A673 (cell line): ENCODE results near the gene MOB3C. TPM values are rescaled to one million over a fixed set of nuclear protein-coding genes. Genes with fewer than 3 reads are reported as not detected.

Source experiments
- BruUV-seq: library from RNA; stranded (reverse); fragments of 400-500 nt; replicated peaks from 2 replicates; lab custom pipeline; 2021; lab: Mats Ljungman, UMichigan
- CTCF ChIA-PET: fragments of 300-600 bp; sonication (Branson Sonifier 250); formaldehyde crosslinking; loops from one replicate; lab custom pipeline; 2022; ENCODE audit warnings: antibody characterized with exemption; lab: Charles Lee
- POLR2A ChIA-PET: fragments of 300-600 bp; sonication (Branson Sonifier 250); formaldehyde crosslinking; loops from one replicate; lab custom pipeline; 2022; ENCODE audit warnings: antibody characterized with exemption; ENCODE audit not compliant: low non-redundant PET; lab: Charles Lee
- DNase-seq: peaks from one replicate; pipeline ENCODE4 v3.0.0-alpha.2; 2015; ENCODE audit warnings: low spot score
- H3K27ac ChIP-seq: fragments of 200-600 bp; sonication (generic); 2 replicates; pipeline ENCODE4 v1.5.1; 2016; ENCODE audit warnings: mixed run types, low read depth, mild to moderate bottlenecking, mixed read lengths, antibody characterized with exemption, low read length; ENCODE audit not compliant: poor library complexity, severe bottlenecking
- H3K27me3 ChIP-seq: fragments of 200-600 bp; sonication (generic); replicated peaks from 2 replicates; pipeline ENCODE4 v1.6.1; 2017; ENCODE audit warnings: mixed run types, low read depth, mild to moderate bottlenecking, mixed read lengths, antibody characterized with exemption, low read length; ENCODE audit not compliant: insufficient read depth, poor library complexity
- H3K36me3 ChIP-seq: fragments of 200-600 bp; sonication (generic); 2 replicates; pipeline ENCODE4 v1.6.1; 2016; ENCODE audit warnings: mixed run types, mild to moderate bottlenecking, mixed read lengths, antibody characterized with exemption, low read length; ENCODE audit not compliant: insufficient read depth, poor library complexity, severe bottlenecking
- H3K4me1 ChIP-seq: fragments of 200-600 bp; sonication (generic); 2 replicates; pipeline ENCODE4 v1.6.1; 2017; ENCODE audit warnings: mixed run types, mild to moderate bottlenecking, mixed read lengths, antibody characterized with exemption, low read length; ENCODE audit not compliant: insufficient read depth, poor library complexity, severe bottlenecking
- H3K4me3 ChIP-seq: fragments of 200-600 bp; sonication (generic); 2 replicates; pipeline ENCODE4 v1.5.1; 2016; ENCODE audit warnings: low read depth, mixed run types, mild to moderate bottlenecking, mixed read lengths, low read length; ENCODE audit not compliant: poor library complexity, severe bottlenecking
- H3K9me3 ChIP-seq: fragments of 200-600 bp; sonication (generic); 2 replicates; pipeline ENCODE4 v1.6.1; 2016; ENCODE audit warnings: mixed run types, low read depth, mild to moderate bottlenecking, mixed read lengths, antibody characterized with exemption, low read length; ENCODE audit not compliant: poor library complexity, severe bottlenecking
- EZH2 ChIP-seq: fragments of 200-600 bp; sonication (generic); IDR thresholded peaks from 2 replicates; pipeline ENCODE4 v1.6.1; 2017; ENCODE audit warnings: borderline replicate concordance, low read depth, mild to moderate bottlenecking, mixed read lengths, antibody characterized with exemption, low read length; ENCODE audit not compliant: poor library complexity, severe bottlenecking
- intact Hi-C: fragments of 100-400 bp; cut with micrococcal nuclease; formaldehyde crosslinking; loops from one replicate; pipeline ENCODE4 v1.10.0; 2022; ENCODE audit not compliant: unreplicated experiment
- total RNA-seq: library from RNA; stranded (reverse); gene quantifications from 2 replicates; pipeline ENCODE4 v1.2.3, GENCODE V29; 2021
- TF ChIP-seq, protein P1 (sequence below): fragments of 300-800, 200-600 bp; sonication (generic); conservative IDR thresholded peaks from 2 replicates; pipeline ENCODE4 v1.5.1; 2017; ENCODE audit warnings: low read depth, mild to moderate bottlenecking, antibody characterized with exemption, low read length, moderate library complexity, mixed read lengths

The MOB3C gene
- total RNA-seq, 1 experiment from 2014 or later = 2.5 TPM

DNA sequence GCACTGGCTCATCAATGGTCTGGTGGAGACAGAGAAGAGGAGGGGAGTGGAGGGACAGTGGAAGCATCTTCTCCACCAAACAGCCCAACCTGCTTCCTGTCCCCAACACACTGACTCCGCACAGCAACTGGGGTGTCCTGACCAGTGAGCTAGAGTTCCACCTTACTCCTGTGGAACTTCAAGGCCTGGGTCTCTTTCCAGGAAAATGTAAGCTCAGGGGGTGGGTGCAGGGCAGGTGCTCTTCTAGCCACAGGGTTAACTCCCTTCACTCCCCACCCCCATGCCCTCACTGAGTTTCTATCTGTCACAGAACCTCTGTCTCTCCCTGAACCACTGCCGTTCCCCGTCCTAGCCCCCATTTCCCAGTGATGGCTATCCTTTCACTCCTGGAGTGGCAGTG lies 876 bp downstream of the MOB3C start:
- TF ChIP-seq, protein P1, sequence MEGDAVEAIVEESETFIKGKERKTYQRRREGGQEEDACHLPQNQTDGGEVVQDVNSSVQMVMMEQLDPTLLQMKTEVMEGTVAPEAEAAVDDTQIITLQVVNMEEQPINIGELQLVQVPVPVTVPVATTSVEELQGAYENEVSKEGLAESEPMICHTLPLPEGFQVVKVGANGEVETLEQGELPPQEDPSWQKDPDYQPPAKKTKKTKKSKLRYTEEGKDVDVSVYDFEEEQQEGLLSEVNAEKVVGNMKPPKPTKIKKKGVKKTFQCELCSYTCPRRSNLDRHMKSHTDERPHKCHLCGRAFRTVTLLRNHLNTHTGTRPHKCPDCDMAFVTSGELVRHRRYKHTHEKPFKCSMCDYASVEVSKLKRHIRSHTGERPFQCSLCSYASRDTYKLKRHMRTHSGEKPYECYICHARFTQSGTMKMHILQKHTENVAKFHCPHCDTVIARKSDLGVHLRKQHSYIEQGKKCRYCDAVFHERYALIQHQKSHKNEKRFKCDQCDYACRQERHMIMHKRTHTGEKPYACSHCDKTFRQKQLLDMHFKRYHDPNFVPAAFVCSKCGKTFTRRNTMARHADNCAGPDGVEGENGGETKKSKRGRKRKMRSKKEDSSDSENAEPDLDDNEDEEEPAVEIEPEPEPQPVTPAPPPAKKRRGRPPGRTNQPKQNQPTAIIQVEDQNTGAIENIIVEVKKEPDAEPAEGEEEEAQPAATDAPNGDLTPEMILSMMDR = no peak
- TF ChIP-seq EZH2 = no peak
- peaks cover 12% of the 10 kb centered on the region for H3K4me1 ChIP-seq
- no peaks in the 10 kb centered on the region for H3K27me3 ChIP-seq
- H3K9me3 ChIP-seq = no peaks in the 10 kb centered on the region
- no peak for DNase-seq
- no TSS peak for BruUV-seq
- POLR2A ChIA-PET = no interaction called here
- peak overlapping the region; percentile 79 for H3K4me3 ChIP-seq
- CTCF ChIA-PET = no interaction called here
- intact Hi-C loops = no loop called here
- H3K36me3 ChIP-seq = no peaks in the 10 kb centered on the region
- H3K27ac ChIP-seq = peak overlapping the region; percentile 57

DNA sequence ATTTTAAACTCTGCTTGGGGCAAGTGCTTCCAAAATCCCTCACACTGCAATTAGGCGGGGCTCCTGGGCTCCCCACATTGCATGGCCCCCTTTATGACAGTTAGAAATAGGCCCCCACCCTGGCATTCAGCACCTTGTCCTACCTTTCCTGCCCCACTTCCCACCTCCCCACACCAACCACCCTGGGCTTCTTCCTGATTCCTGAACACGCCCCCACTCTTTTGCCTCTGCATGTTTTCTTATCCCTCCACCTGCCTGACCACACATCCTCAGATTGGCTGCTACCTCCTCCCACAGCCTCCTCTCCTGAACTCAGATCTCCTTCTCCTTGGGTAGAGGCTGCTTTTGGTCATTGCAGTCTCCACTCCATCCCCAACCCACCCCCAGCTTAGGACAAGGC lies 1.5 kb downstream of the MOB3C start:
- intact Hi-C loops = no loop called here
- ChIA-PET CTCF (no interaction called here), POLR2A (no interaction called here)
- TF ChIP-seq, protein P1 = no peak
- no peak for TF ChIP-seq EZH2
- DNase-seq = no peak
- no TSS peak for BruUV-seq
- peaks cover 12% of the 10 kb centered on the region for H3K4me1 ChIP-seq
- no peaks in the 10 kb centered on the region for H3K9me3 ChIP-seq
- H3K27ac ChIP-seq = no peak overlapping the region
- H3K4me3 ChIP-seq = no peak overlapping the region
- H3K27me3 ChIP-seq = no peaks in the 10 kb centered on the region
- no peaks in the 10 kb centered on the region for H3K36me3 ChIP-seq

- H3K27me3 ChIP-seq = no peaks in the 10 kb centered on the region
- no TSS peak for BruUV-seq
- no peak overlapping the region for H3K4me3 ChIP-seq
- CTCF ChIA-PET = no interaction called here
- peaks cover 12% of the 10 kb centered on the region for H3K4me1 ChIP-seq
- no peaks in the 10 kb centered on the region for H3K36me3 ChIP-seq
- no peak overlapping the region for H3K27ac ChIP-seq
- DNase-seq = no peak
- intact Hi-C loops = no loop called here
- TF ChIP-seq, protein P1 = no peak
- no peak for TF ChIP-seq EZH2
- POLR2A ChIA-PET = no interaction called here
- H3K9me3 ChIP-seq = no peaks in the 10 kb centered on the region
These were observed 2.0 kb downstream of the MOB3C start for GRCh38 chr1:46614604-46614984.
